ENCODE measurements around the gene TRMT2B. TPM values are rescaled to one million over a fixed set of nuclear protein-coding genes. Genes with fewer than 3 reads are reported as not detected.
A peak's percentile ranks its signal among the peaks of the same experiment; 100 is the strongest.

The TRMT2B gene
- total and polyA plus RNA-seq, 4 experiments from 2014 or later = 38.5 to 60.8 (median 48.3) TPM

- H3K36me3 Mint-ChIP-seq = peaks cover 5 to 10% of the 10 kb centered on the region in 2 donors
- H3K27me3 ChIP-seq (ENCODE audit: insufficient read depth, low read length) = no peaks in the 10 kb centered on the region
- DNase-seq = no peak
- ChIA-PET POLR2A (ENCODE audit: partially characterized antibody) (no interaction called here), CTCF (ENCODE audit: partially characterized antibody) (interaction anchor here (1.0 kb wide), 1 partner anchor 15 kb away, joined by 3 read pairs; no protein-coding TSS in a partner anchor)
- intact Hi-C loops (cut with micrococcal nuclease) = no loop called here
- peaks cover 0 to 7% (median 1%) of the 10 kb centered on the region in 8 donors for H3K9me3 Mint-ChIP-seq
- no peak overlapping the region for H3K4me3 ChIP-seq (ENCODE audit: low read length in 2 of 2)
- no peaks in the 10 kb centered on the region for H3K27me3 Mint-ChIP-seq
- H3K36me3 ChIP-seq (ENCODE audit: insufficient read depth, low read length) = no peaks in the 10 kb centered on the region
- no peaks in the 10 kb centered on the region for H3K9me3 ChIP-seq (ENCODE audit: control insufficient read depth in 1 of 2, low read length in 2 of 2)
- no peaks in the 10 kb centered on the region for H3K4me1 ChIP-seq (ENCODE audit: insufficient read depth, low read length)
- H3K27ac ChIP-seq (ENCODE audit: low read depth, low read length) = no peak overlapping the region
- peaks cover 0 to 1% (median 0%) of the 10 kb centered on the region in 4 donors for H3K4me1 Mint-ChIP-seq
- H3K27ac Mint-ChIP-seq = no peak overlapping the region
- no peak overlapping the region for H3K4me3 Mint-ChIP-seq
Observed at GRCh38 chrX:100976211-100976610, 75.7 kb downstream of the TRMT2B start.

GRCh38 chrX:100975212-100975611 is 76.7 kb downstream of the TRMT2B start:
- intact Hi-C loops (cut with micrococcal nuclease) = no loop called here
- Histone ChIP-seq H3K36me3 (ENCODE audit: insufficient read depth, low read length) (no peaks in the 10 kb centered on the region), H3K4me3 (ENCODE audit: low read length in 2 of 2) (no peak overlapping the region), H3K9me3 (ENCODE audit: control insufficient read depth in 1 of 2, low read length in 2 of 2) (no peaks in the 10 kb centered on the region), H3K27me3 (ENCODE audit: insufficient read depth, low read length) (no peaks in the 10 kb centered on the region), H3K27ac (ENCODE audit: low read depth, low read length) (no peak overlapping the region), H3K4me1 (ENCODE audit: insufficient read depth, low read length) (no peaks in the 10 kb centered on the region)
- peaks cover 0 to 1% (median 0%) of the 10 kb centered on the region in 4 donors for H3K4me1 Mint-ChIP-seq
- peaks cover 0 to 7% (median 1%) of the 10 kb centered on the region in 8 donors for H3K9me3 Mint-ChIP-seq
- POLR2A ChIA-PET (ENCODE audit: partially characterized antibody) = no interaction called here
- H3K27ac Mint-ChIP-seq = peak overlapping the region in 1 of 7 donors; percentile 60
- CTCF ChIA-PET (ENCODE audit: partially characterized antibody) = no interaction called here
- no peaks in the 10 kb centered on the region for H3K27me3 Mint-ChIP-seq
- H3K4me3 Mint-ChIP-seq = peak overlapping the region in 1 of 8 donors; percentile 43
- peaks cover 5 to 10% of the 10 kb centered on the region in 2 donors for H3K36me3 Mint-ChIP-seq
- no peak for DNase-seq

GRCh38 chrX:100973411-100973810 is 78.5 kb downstream of the TRMT2B start:
- no peak for DNase-seq
- Mint-ChIP-seq H3K4me1 (no peaks in the 10 kb centered on the region), H3K4me3 (no peak overlapping the region), H3K9me3 (peaks cover 0 to 7% (median 1%) of the 10 kb centered on the region in 8 donors), H3K27ac (no peak overlapping the region), H3K36me3 (peaks cover 3 to 10% of the 10 kb centered on the region in 2 donors), H3K27me3 (no peaks in the 10 kb centered on the region)
- Histone ChIP-seq H3K36me3 (ENCODE audit: insufficient read depth, low read length) (no peaks in the 10 kb centered on the region), H3K9me3 (ENCODE audit: control insufficient read depth in 1 of 2, low read length in 2 of 2) (no peaks in the 10 kb centered on the region), H3K4me1 (ENCODE audit: insufficient read depth, low read length) (no peaks in the 10 kb centered on the region), H3K27me3 (ENCODE audit: insufficient read depth, low read length) (no peaks in the 10 kb centered on the region), H3K27ac (ENCODE audit: low read depth, low read length) (no peak overlapping the region), H3K4me3 (ENCODE audit: low read length in 2 of 2) (no peak overlapping the region)
- ChIA-PET POLR2A (ENCODE audit: partially characterized antibody) (no interaction called here), CTCF (ENCODE audit: partially characterized antibody) (no interaction called here)
- intact Hi-C loops (cut with micrococcal nuclease) = no loop called here

GRCh38 chrX:100969936-100970335 is 82.0 kb downstream of the TRMT2B start:
- no peaks in the 10 kb centered on the region for H3K36me3 ChIP-seq (ENCODE audit: insufficient read depth, low read length)
- no peak overlapping the region for H3K4me3 ChIP-seq (ENCODE audit: low read length in 2 of 2)
- Mint-ChIP-seq H3K4me1 (no peaks in the 10 kb centered on the region), H3K4me3 (no peak overlapping the region), H3K9me3 (peaks cover 0 to 7% (median under 1%) of the 10 kb centered on the region in 8 donors), H3K27me3 (no peaks in the 10 kb centered on the region), H3K27ac (no peak overlapping the region), H3K36me3 (peaks cover 0 to 10% of the 10 kb centered on the region in 2 donors)
- no peak for DNase-seq
- POLR2A ChIA-PET (ENCODE audit: partially characterized antibody) = no interaction called here
- H3K27ac ChIP-seq (ENCODE audit: low read depth, low read length) = no peak overlapping the region
- CTCF ChIA-PET (ENCODE audit: partially characterized antibody) = no interaction called here
- no peaks in the 10 kb centered on the region for H3K4me1 ChIP-seq (ENCODE audit: insufficient read depth, low read length)
- intact Hi-C loops (cut with micrococcal nuclease) = no loop called here
- H3K9me3 ChIP-seq (ENCODE audit: control insufficient read depth in 1 of 2, low read length in 2 of 2) = no peaks in the 10 kb centered on the region
- no peaks in the 10 kb centered on the region for H3K27me3 ChIP-seq (ENCODE audit: insufficient read depth, low read length)

GRCh38 chrX:100969408-100969807 is 82.5 kb downstream of the TRMT2B start, which contains the start of gene ARL13A:
Gene ARL13A, plus strand, starts transcription at chrX:100969708. Its CDS starts 3,982 bp downstream, at chrX:100973690.
- CTCF ChIA-PET (ENCODE audit: partially characterized antibody) = no interaction called here
- no peaks in the 10 kb centered on the region for H3K9me3 ChIP-seq (ENCODE audit: control insufficient read depth in 1 of 2, low read length in 2 of 2)
- no peak within 1 kb of the TSS for H3K27ac ChIP-seq (ENCODE audit: low read depth, low read length)
- no peaks in the 10 kb centered on the region for H3K27me3 ChIP-seq (ENCODE audit: insufficient read depth, low read length)
- POLR2A ChIA-PET (ENCODE audit: partially characterized antibody) = no interaction called here
- H3K36me3 Mint-ChIP-seq = peaks cover 0 to 10% of the 10 kb centered on the region in 2 donors
- peaks cover 0 to 7% (median under 1%) of the 10 kb centered on the region in 8 donors for H3K9me3 Mint-ChIP-seq
- no peaks in the 10 kb centered on the region for H3K4me1 ChIP-seq (ENCODE audit: insufficient read depth, low read length)
- H3K4me3 Mint-ChIP-seq = no peak within 1 kb of the TSS
- H3K4me1 Mint-ChIP-seq = no peaks in the 10 kb centered on the region
- H3K27ac Mint-ChIP-seq = no peak within 1 kb of the TSS
- DNase-seq = no peak
- H3K27me3 Mint-ChIP-seq = no peaks in the 10 kb centered on the region
- no peaks in the 10 kb centered on the region for H3K36me3 ChIP-seq (ENCODE audit: insufficient read depth, low read length)
- no peak within 1 kb of the TSS for H3K4me3 ChIP-seq (ENCODE audit: low read length in 2 of 2)
- intact Hi-C loops (cut with micrococcal nuclease) = no loop called here

DNA sequence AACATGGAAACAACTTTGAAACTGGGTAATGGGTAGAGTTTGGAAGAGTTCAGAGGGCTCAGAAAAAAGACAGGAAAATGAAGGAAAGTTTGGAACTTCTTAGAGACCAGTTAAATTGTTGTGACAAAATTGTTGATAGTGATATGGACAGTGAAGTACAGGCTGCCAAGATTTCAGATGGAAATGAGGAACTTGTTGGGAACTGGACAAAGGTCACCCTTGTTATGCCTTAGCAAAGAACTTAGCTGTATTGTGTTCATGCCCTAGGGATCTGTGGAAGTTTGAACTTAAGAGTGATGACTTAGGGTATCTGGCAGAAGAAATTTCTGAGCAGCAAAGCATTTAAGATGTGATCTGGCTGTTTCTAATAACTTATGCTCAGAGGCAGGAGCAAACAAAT is 87.5 kb downstream of the TRMT2B start:
- Histone ChIP-seq H3K4me3 (ENCODE audit: low read length in 2 of 2) (no peak overlapping the region), H3K27ac (ENCODE audit: low read depth, low read length) (no peak overlapping the region), H3K36me3 (ENCODE audit: insufficient read depth, low read length) (no peaks in the 10 kb centered on the region), H3K27me3 (ENCODE audit: insufficient read depth, low read length) (no peaks in the 10 kb centered on the region), H3K4me1 (ENCODE audit: insufficient read depth, low read length) (no peaks in the 10 kb centered on the region), H3K9me3 (ENCODE audit: control insufficient read depth in 1 of 2, low read length in 2 of 2) (no peaks in the 10 kb centered on the region)
- no peak for DNase-seq
- Mint-ChIP-seq H3K4me3 (no peak overlapping the region), H3K27ac (no peak overlapping the region), H3K36me3 (no peaks in the 10 kb centered on the region), H3K9me3 (peaks cover 0 to 4% (median 0%) of the 10 kb centered on the region in 8 donors), H3K4me1 (no peaks in the 10 kb centered on the region), H3K27me3 (no peaks in the 10 kb centered on the region)
- ChIA-PET CTCF (ENCODE audit: partially characterized antibody) (no interaction called here), POLR2A (ENCODE audit: partially characterized antibody) (no interaction called here)
- intact Hi-C loops (cut with micrococcal nuclease) = no loop called here

DNA sequence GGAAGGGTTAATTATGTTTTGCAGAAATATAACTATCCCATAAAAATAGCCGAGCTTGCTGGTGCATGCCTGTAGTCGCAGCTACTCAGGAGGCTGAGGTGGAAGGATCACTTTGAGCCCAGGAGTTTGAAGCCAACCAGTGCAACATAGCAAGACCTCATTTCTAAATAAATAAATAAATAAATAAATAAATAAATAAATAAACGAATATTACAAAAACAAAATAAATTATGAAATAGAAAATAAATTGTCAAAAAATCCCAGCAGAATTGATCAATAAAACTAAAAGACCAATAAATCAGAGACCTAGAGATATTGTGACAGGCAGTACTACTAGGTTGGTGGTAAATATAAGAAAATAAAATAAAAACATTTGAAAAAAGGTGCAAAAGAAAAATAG is 89.1 kb downstream of the TRMT2B start:
- intact Hi-C loops (cut with micrococcal nuclease) = no loop called here
- Histone ChIP-seq H3K36me3 (ENCODE audit: insufficient read depth, low read length) (no peaks in the 10 kb centered on the region), H3K9me3 (ENCODE audit: control insufficient read depth in 1 of 2, low read length in 2 of 2) (no peaks in the 10 kb centered on the region), H3K4me3 (ENCODE audit: low read length in 2 of 2) (no peak overlapping the region), H3K27ac (ENCODE audit: low read depth, low read length) (no peak overlapping the region), H3K4me1 (ENCODE audit: insufficient read depth, low read length) (no peaks in the 10 kb centered on the region), H3K27me3 (ENCODE audit: insufficient read depth, low read length) (no peaks in the 10 kb centered on the region)
- ChIA-PET POLR2A (ENCODE audit: partially characterized antibody) (no interaction called here), CTCF (ENCODE audit: partially characterized antibody) (no interaction called here)
- H3K27ac Mint-ChIP-seq = no peak overlapping the region
- no peaks in the 10 kb centered on the region for H3K36me3 Mint-ChIP-seq
- H3K9me3 Mint-ChIP-seq = peaks cover 0 to 5% (median 0%) of the 10 kb centered on the region in 8 donors
- H3K4me3 Mint-ChIP-seq = no peak overlapping the region
- H3K27me3 Mint-ChIP-seq = no peaks in the 10 kb centered on the region
- no peaks in the 10 kb centered on the region for H3K4me1 Mint-ChIP-seq
- no peak for DNase-seq

Data from CD4-positive, alpha-beta memory T cell (primary cell).